HepG2 (cell line): Measurements from ENCODE around the gene CFAP70.

Experiments used
- DNMT3B ChIP-seq: conservative IDR thresholded peaks from 2 replicates; pipeline ENCODE4 v1.6.1; 2016; ENCODE audit warnings: missing biosample characterization, control low read depth
- RXRA ChIP-seq: sonication (generic); formaldehyde crosslinking; IDR thresholded peaks from 2 replicates; pipeline ENCODE4 v1.5.1; 2020; ENCODE audit warnings: missing genetic modification reagents
- TF ChIP-seq, protein P1 (sequence below): sonication (generic); formaldehyde crosslinking; IDR thresholded peaks from 2 replicates; pipeline ENCODE4 v1.4.0; 2020; ENCODE audit warnings: mild to moderate bottlenecking, missing genetic modification reagents

- no peak for TF ChIP-seq RXRA (CRISPR knock-in tag)
- TF ChIP-seq, protein P1, sequence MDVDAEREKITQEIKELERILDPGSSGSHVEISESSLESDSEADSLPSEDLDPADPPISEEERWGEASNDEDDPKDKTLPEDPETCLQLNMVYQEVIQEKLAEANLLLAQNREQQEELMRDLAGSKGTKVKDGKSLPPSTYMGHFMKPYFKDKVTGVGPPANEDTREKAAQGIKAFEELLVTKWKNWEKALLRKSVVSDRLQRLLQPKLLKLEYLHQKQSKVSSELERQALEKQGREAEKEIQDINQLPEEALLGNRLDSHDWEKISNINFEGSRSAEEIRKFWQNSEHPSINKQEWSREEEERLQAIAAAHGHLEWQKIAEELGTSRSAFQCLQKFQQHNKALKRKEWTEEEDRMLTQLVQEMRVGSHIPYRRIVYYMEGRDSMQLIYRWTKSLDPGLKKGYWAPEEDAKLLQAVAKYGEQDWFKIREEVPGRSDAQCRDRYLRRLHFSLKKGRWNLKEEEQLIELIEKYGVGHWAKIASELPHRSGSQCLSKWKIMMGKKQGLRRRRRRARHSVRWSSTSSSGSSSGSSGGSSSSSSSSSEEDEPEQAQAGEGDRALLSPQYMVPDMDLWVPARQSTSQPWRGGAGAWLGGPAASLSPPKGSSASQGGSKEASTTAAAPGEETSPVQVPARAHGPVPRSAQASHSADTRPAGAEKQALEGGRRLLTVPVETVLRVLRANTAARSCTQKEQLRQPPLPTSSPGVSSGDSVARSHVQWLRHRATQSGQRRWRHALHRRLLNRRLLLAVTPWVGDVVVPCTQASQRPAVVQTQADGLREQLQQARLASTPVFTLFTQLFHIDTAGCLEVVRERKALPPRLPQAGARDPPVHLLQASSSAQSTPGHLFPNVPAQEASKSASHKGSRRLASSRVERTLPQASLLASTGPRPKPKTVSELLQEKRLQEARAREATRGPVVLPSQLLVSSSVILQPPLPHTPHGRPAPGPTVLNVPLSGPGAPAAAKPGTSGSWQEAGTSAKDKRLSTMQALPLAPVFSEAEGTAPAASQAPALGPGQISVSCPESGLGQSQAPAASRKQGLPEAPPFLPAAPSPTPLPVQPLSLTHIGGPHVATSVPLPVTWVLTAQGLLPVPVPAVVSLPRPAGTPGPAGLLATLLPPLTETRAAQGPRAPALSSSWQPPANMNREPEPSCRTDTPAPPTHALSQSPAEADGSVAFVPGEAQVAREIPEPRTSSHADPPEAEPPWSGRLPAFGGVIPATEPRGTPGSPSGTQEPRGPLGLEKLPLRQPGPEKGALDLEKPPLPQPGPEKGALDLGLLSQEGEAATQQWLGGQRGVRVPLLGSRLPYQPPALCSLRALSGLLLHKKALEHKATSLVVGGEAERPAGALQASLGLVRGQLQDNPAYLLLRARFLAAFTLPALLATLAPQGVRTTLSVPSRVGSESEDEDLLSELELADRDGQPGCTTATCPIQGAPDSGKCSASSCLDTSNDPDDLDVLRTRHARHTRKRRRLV (CRISPR knock-in tag): no peak
- no peak for TF ChIP-seq DNMT3B (CRISPR knock-in tag)
Observed at GRCh38 chr10:73388228-73388627, 29.6 kb upstream of the CFAP70 start.
